Peyer's patch (tissue), 4 donors: ENCODE data around the gene ARID5A. TPM values are rescaled to one million over a fixed set of nuclear protein-coding genes. Genes with fewer than 3 reads are reported as not detected.

Experiments
- DNase-seq, 3 donors: peaks; one replicate each; pipeline ENCODE4 v3.0.0-alpha.2; 2017 to 2019
- H3K27ac ChIP-seq, 4 donors: fragments of 200-600 bp; sonication (generic); one replicate each; pipeline ENCODE4 v1.5.1; 2016 to 2019
- H3K27me3 ChIP-seq, 2 donors: fragments of 200-600 bp; sonication (generic); one replicate each; pipeline ENCODE4 v1.5.1; 2019
- H3K36me3 ChIP-seq, 3 donors: fragments of 200-600 bp; sonication (generic); one replicate each; pipeline ENCODE4 v1.5.1; 2016 to 2019
- H3K4me1 ChIP-seq, 4 donors: fragments of 200-600 bp; sonication (generic); one replicate each; pipeline ENCODE4 v1.5.1; 2016 to 2019
- H3K4me3 ChIP-seq, 4 donors: fragments of 200-600 bp; sonication (generic); 1 replicate in 3 of 4; 2 replicates in 1 of 4; pipeline ENCODE4 v1.5.1; 2016 to 2019; ENCODE audit warnings: mild to moderate bottlenecking in 1 of 4
- H3K9me3 ChIP-seq, 4 donors: fragments of 200-600 bp; sonication (generic); one replicate each; pipeline ENCODE4 v1.5.1; 2016 to 2019; ENCODE audit warnings: mild to moderate bottlenecking in 1 of 4
- POLR2A ChIP-seq, 2 donors: fragments of 450-650 bp; IDR thresholded peaks; one replicate each; pipeline ENCODE4 v1.5.1; 2017; ENCODE audit warnings: antibody characterized with exemption in 2 of 2, mild to moderate bottlenecking in 2 of 2, moderate library complexity in 2 of 2
- total RNA-seq, 4 donors: library from RNA; depleted of rRNA; stranded (reverse); fragments of >200 nt; gene quantifications; one replicate each; pipeline ENCODE4 v1.1.0, GENCODE V29; 2016
- TF ChIP-seq, protein P1 (sequence below), 6 experiments: fragments of 450-650 bp in 4 of 6; fragments of 200-600 bp in 2 of 6; sonication (generic) in 1 of 6; IDR thresholded peaks; one replicate each; pipeline ENCODE4 v1.5.1; 2017 to 2019; ENCODE audit warnings: antibody characterized with exemption in 6 of 6, mild to moderate bottlenecking in 3 of 6, moderate library complexity in 1 of 6

The ARID5A gene
- total RNA-seq, 4 donors from 2014 or later: 3.9 to 44.6 (median 16.9) TPM

DNA sequence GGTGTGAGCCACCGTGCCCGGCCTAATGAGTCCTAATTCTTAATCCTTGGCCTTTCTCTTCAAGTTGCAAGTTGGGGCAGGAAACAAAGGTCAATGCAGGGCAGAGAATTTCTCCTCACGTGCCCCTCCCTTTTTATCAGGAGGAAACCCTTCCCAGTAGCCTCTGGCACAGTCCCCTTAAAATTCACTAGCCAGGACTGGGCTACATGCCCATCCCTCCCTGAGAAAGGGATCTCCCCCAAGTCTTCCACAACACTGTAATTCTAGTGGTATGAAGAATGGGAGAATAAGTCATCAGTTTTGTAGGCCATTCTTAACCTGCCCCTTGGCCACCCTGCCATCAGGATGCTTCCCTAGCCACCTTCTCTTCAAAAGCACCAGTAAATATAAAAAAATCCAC, 42.2 kb downstream of the ARID5A start:
- no peak for TF ChIP-seq POLR2A (IDR thresholded peaks at IDR 0.05)
- TF ChIP-seq, protein P1, sequence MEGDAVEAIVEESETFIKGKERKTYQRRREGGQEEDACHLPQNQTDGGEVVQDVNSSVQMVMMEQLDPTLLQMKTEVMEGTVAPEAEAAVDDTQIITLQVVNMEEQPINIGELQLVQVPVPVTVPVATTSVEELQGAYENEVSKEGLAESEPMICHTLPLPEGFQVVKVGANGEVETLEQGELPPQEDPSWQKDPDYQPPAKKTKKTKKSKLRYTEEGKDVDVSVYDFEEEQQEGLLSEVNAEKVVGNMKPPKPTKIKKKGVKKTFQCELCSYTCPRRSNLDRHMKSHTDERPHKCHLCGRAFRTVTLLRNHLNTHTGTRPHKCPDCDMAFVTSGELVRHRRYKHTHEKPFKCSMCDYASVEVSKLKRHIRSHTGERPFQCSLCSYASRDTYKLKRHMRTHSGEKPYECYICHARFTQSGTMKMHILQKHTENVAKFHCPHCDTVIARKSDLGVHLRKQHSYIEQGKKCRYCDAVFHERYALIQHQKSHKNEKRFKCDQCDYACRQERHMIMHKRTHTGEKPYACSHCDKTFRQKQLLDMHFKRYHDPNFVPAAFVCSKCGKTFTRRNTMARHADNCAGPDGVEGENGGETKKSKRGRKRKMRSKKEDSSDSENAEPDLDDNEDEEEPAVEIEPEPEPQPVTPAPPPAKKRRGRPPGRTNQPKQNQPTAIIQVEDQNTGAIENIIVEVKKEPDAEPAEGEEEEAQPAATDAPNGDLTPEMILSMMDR (IDR thresholded peaks at IDR 0.05): no peak
- Histone ChIP-seq H3K9me3 (no peaks in the 10 kb centered on the region), H3K27me3 (no peaks in the 10 kb centered on the region), H3K27ac (no peak overlapping the region), H3K4me1 (no peaks in the 10 kb centered on the region), H3K36me3 (no peaks in the 10 kb centered on the region), H3K4me3 (no peak overlapping the region)
- no peak for DNase-seq

DNA sequence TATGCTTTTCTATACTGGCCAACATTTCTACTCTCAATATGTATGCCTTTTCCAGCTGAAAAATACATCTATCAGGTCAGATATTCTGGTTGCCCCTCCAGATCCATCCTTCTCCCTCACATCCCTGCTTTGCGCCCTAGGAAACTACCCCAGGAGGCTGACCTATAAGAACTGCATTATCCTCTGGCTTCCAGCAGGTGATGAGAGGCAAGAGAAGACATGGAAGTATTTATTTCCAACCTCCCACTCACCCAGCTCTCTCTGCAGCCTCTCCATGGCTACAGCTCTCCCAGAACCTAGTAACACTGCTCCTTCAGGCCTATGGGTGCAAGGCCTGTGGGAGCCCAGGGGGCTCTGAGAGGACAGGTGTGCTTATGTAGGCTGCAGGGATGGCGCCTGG, 42.9 kb downstream of the ARID5A start:
- Histone ChIP-seq H3K4me3 (no peak overlapping the region), H3K27ac (no peak overlapping the region), H3K4me1 (no peaks in the 10 kb centered on the region), H3K9me3 (no peaks in the 10 kb centered on the region), H3K27me3 (no peaks in the 10 kb centered on the region), H3K36me3 (no peaks in the 10 kb centered on the region)
- TF ChIP-seq POLR2A (IDR thresholded peaks at IDR 0.05): no peak
- TF ChIP-seq, protein P1 (IDR thresholded peaks at IDR 0.05): no peak
- DNase-seq: no peak

DNA sequence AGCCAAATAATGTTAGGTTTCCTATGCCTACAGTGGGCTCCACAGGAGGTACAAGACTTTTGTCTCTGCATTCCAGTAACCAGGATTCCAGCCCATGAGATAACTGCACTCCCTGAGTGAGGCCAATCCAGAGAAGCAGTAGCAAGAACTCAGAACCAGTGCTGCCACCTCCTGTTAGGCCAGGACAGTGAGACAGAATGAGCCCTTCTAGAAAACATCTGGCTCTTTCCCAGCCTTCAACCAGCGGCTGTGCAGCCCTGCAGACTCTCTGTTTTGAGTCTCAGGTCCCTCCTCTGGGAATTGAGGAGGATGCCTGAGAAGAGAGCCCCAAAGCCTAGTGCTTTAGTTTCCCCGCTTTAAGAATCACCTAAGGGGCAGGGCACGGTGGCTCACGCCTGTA, 44.2 kb downstream of the ARID5A start:
- Histone ChIP-seq H3K4me3 (no peak overlapping the region), H3K27ac (no peak overlapping the region), H3K9me3 (no peaks in the 10 kb centered on the region), H3K36me3 (no peaks in the 10 kb centered on the region), H3K4me1 (no peaks in the 10 kb centered on the region), H3K27me3 (no peaks in the 10 kb centered on the region)
- no peak for DNase-seq
- TF ChIP-seq POLR2A (IDR thresholded peaks at IDR 0.05): no peak
- TF ChIP-seq, protein P1 (IDR thresholded peaks at IDR 0.05): peak in 1 of 6 experiments; percentile 44

DNA sequence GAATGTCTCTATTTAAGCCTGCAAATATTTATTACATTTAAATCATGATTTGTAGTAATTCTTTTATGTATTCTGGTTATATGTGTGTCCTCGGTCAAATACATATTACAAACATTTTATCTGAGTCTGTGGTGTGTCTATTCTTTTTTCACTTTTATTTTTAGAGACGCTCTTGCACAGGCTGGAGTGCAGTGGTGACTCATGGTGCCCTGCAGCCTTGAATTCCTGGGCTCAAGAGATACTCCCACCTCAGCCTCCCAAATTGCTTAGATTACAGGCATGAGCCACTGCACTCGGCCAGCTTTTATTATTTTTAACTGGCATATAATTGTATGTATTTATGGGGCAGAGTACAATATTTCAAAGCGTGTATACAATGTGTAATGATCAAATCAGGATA, 47.5 kb downstream of the ARID5A start:
- no peaks in the 10 kb centered on the region for H3K4me1 ChIP-seq
- no peak overlapping the region for H3K27ac ChIP-seq
- H3K4me3 ChIP-seq: no peak overlapping the region
- no peaks in the 10 kb centered on the region for H3K27me3 ChIP-seq
- no peaks in the 10 kb centered on the region for H3K36me3 ChIP-seq
- TF ChIP-seq POLR2A (IDR thresholded peaks at IDR 0.05): no peak
- TF ChIP-seq, protein P1 (IDR thresholded peaks at IDR 0.05): no peak
- H3K9me3 ChIP-seq: no peaks in the 10 kb centered on the region
- no peak for DNase-seq

DNA sequence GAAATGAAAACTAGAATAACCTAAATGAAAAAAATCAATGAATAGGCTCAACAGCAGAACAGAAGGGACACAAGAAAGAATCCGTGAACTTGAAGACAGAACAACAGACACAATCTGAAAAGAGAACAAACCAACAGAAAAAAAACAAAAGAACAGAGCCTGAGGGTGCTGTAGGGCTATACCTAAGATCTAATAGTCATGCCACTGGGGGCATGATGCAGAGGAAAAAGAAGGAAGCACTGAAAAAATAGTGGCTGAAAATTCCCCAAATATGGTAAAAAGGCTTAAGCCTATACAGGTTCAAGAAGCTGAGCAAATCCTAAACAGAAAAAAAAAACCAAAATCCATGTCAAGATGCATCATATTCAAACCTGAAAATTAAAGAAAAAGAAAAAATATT, 51.3 kb downstream of the ARID5A start:
- Histone ChIP-seq H3K27me3 (no peaks in the 10 kb centered on the region), H3K9me3 (no peaks in the 10 kb centered on the region), H3K4me1 (no peaks in the 10 kb centered on the region), H3K27ac (no peak overlapping the region), H3K36me3 (peaks cover 0 to 10% (median 0%) of the 10 kb centered on the region in 3 donors), H3K4me3 (no peak overlapping the region)
- no peak for TF ChIP-seq POLR2A (IDR thresholded peaks at IDR 0.05)
- TF ChIP-seq, protein P1 (IDR thresholded peaks at IDR 0.05): no peak
- no peak for DNase-seq

DNA sequence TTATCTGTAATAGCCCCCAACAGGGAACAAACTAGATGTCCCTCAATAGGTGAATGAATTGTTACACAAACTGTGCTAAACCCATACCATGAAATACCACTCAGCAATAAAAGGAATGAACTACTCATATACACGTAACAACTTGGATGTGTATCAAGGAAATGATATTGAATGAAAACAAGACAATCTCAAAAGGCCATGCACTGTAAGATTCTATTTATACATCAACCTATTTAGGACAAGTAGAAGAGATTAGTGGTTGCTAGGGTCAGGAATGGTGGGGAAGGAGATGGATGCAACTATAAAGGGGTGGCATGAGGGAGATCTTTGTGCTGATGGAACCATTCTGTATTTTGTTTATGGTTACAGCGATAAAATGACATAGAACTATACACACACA, 54.5 kb downstream of the ARID5A start:
- H3K4me3 ChIP-seq: no peak overlapping the region
- H3K36me3 ChIP-seq: peaks cover 0 to 42% (median 0%) of the 10 kb centered on the region in 3 donors
- H3K4me1 ChIP-seq: no peaks in the 10 kb centered on the region
- H3K27me3 ChIP-seq: no peaks in the 10 kb centered on the region
- no peak for DNase-seq
- H3K27ac ChIP-seq: no peak overlapping the region
- TF ChIP-seq POLR2A (IDR thresholded peaks at IDR 0.05): no peak
- TF ChIP-seq, protein P1 (IDR thresholded peaks at IDR 0.05): no peak
- H3K9me3 ChIP-seq: no peaks in the 10 kb centered on the region
